Mesendoderm (in vitro differentiated cells): ENCODE measurements around the gene PCGF1.

Experiments
- DNase-seq: peaks from one replicate; pipeline ENCODE4 v3.0.0; 2013
- H2AK5ac ChIP-seq: 2 replicates; pipeline ENCODE4 v1.6.1; 2013; ENCODE audit warnings: low read length, inconsistent platforms
- H2BK120ac ChIP-seq: 2 replicates; pipeline ENCODE4 v1.6.1; 2013; ENCODE audit warnings: low read depth, mild to moderate bottlenecking, low read length, moderate library complexity, mixed read lengths
- H2BK15ac ChIP-seq: replicated peaks from 2 replicates; pipeline ENCODE4 v1.6.1; 2013; ENCODE audit warnings: low read depth, mild to moderate bottlenecking, moderate library complexity
- H2BK5ac ChIP-seq: 2 replicates; pipeline ENCODE4 v1.6.1; 2013; ENCODE audit warnings: low read length, inconsistent platforms
- H3K18ac ChIP-seq: 2 replicates; pipeline ENCODE4 v1.6.1; 2013; ENCODE audit warnings: mild to moderate bottlenecking, low read length, mixed read lengths
- H3K23ac ChIP-seq: one replicate; pipeline ENCODE4 v1.6.1; 2013; ENCODE audit warnings: low read length
- H3K27ac ChIP-seq: 2 replicates; pipeline ENCODE4 v1.5.1; 2013; ENCODE audit warnings: low read depth, mild to moderate bottlenecking, inconsistent platforms, low read length, moderate library complexity
- H3K27me3 ChIP-seq: 2 replicates; pipeline ENCODE4 v1.6.1; 2013; ENCODE audit warnings: low read length, control low read depth, mild to moderate bottlenecking, inconsistent platforms; ENCODE audit not compliant: insufficient read depth, poor library complexity
- H3K36me3 ChIP-seq: 2 replicates; pipeline ENCODE4 v1.6.1; 2013; ENCODE audit warnings: low read length, inconsistent platforms; ENCODE audit not compliant: control insufficient read depth, insufficient read depth
- H3K4ac ChIP-seq: one replicate; pipeline ENCODE4 v1.6.1; 2013; ENCODE audit warnings: low read depth, mild to moderate bottlenecking, low read length, moderate library complexity
- H3K4me1 ChIP-seq: 2 replicates; pipeline ENCODE4 v1.6.1; 2013; ENCODE audit warnings: low read depth, low read length, inconsistent platforms; ENCODE audit not compliant: control insufficient read depth
- H3K4me2 ChIP-seq: 2 replicates; pipeline ENCODE4 v1.6.1; 2013; ENCODE audit warnings: low read length
- H3K4me3 ChIP-seq: 2 replicates; pipeline ENCODE4 v1.5.1; 2013; ENCODE audit warnings: mild to moderate bottlenecking, low read length
- H3K56ac ChIP-seq: one replicate; pipeline ENCODE4 v1.6.1; 2013; ENCODE audit warnings: low read length
- H3K79me1 ChIP-seq: 2 replicates; pipeline ENCODE4 v1.6.1; 2013; ENCODE audit warnings: low read length, inconsistent platforms
- H3K79me2 ChIP-seq: 2 replicates; pipeline ENCODE4 v1.6.1; 2013; ENCODE audit warnings: mild to moderate bottlenecking, low read length; ENCODE audit not compliant: control insufficient read depth, insufficient read depth
- H3K9ac ChIP-seq: 2 replicates; pipeline ENCODE4 v1.6.1; 2013; ENCODE audit warnings: low read length, inconsistent platforms
- H4K5ac ChIP-seq: one replicate; pipeline ENCODE4 v1.6.1; 2013; ENCODE audit warnings: low read length
- H4K8ac ChIP-seq: one replicate; pipeline ENCODE4 v1.6.1; 2013; ENCODE audit warnings: low read depth, mild to moderate bottlenecking, control low read depth, low read length, moderate library complexity
- WGBS: extraction: QIAGEN DNeasy Blood & Tissue Kit; methylation state at CpG from one replicate; pipeline ENCODE4 v1.1.7; 2013; ENCODE audit warnings: low lambda C conversion rate, missing lambda C conversion rate; ENCODE audit not compliant: insufficient coverage; ENCODE audit errors: extremely low coverage; 5-methylcytosine and 5-hydroxymethylcytosine counted together

The PCGF1 gene

GRCh38 chr2:74524005-74524404 lies 16.5 kb upstream of the PCGF1 start:
- Histone ChIP-seq H3K56ac (no peak overlapping the region), H3K79me2 (peaks cover 14% of the 10 kb centered on the region), H2BK15ac (no peak overlapping the region), H3K36me3 (peaks cover 6% of the 10 kb centered on the region), H3K4ac (no peak overlapping the region), H3K4me2 (no peak overlapping the region), H3K4me1 (peaks cover 7% of the 10 kb centered on the region), H3K27me3 (peaks cover 9% of the 10 kb centered on the region), H4K5ac (no peak overlapping the region), H3K4me3 (no peak overlapping the region), H2BK5ac (no peak overlapping the region), H4K8ac (no peak overlapping the region), H3K79me1 (peaks cover 14% of the 10 kb centered on the region), H2BK120ac (no peak overlapping the region), H2AK5ac (no peak overlapping the region), H3K23ac (no peak overlapping the region), H3K18ac (no peak overlapping the region), H3K27ac (no peak overlapping the region), H3K9ac (no peak overlapping the region)
- DNase-seq, result no peak
- no CpG with 5 or more reads among the region's 9 CpGs for WGBS

GRCh38 chr2:74522516-74522915 lies 15.0 kb upstream of the PCGF1 start:
- Histone ChIP-seq H3K36me3 (peaks cover 4% of the 10 kb centered on the region), H3K27me3 (peaks cover 22% of the 10 kb centered on the region)

DNA sequence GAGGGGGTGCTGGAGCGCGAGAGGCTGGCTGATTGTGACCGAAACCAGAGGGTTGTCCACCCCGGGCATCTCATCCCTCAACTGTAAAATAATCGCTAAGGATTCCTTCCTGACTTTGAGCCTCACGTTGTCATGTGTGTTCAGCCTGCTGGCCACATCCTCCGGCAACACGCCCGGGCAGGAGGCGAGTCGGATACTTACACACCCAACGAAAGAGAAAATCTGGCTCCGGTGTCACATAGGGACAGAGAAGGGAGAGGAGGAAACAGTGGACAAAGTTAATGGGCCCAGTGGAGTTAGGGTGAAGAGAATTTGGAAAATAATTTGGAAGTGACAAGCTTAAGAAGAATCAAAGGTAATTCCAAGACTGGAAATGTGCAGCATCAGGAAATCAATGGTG lies 9.2 kb upstream of the PCGF1 start:
- peaks cover 68% of the 10 kb centered on the region for H3K27me3 ChIP-seq
- H3K18ac ChIP-seq, result no peak overlapping the region
- DNase-seq, result no peak
- no peak overlapping the region for H3K4me3 ChIP-seq
- H3K23ac ChIP-seq, result no peak overlapping the region
- no peak overlapping the region for H3K27ac ChIP-seq
- no peak overlapping the region for H3K4ac ChIP-seq
- H4K8ac ChIP-seq, result no peak overlapping the region
- no peak overlapping the region for H3K4me2 ChIP-seq
- no peak overlapping the region for H3K56ac ChIP-seq
- H3K4me1 ChIP-seq, result peaks cover 3% of the 10 kb centered on the region
- no peaks in the 10 kb centered on the region for H3K79me1 ChIP-seq
- no peak overlapping the region for H2AK5ac ChIP-seq
- H3K36me3 ChIP-seq, result no peaks in the 10 kb centered on the region
- H4K5ac ChIP-seq, result no peak overlapping the region
- no peak overlapping the region for H2BK15ac ChIP-seq
- no peak overlapping the region for H2BK120ac ChIP-seq
- no peak overlapping the region for H3K9ac ChIP-seq
- no peak overlapping the region for H2BK5ac ChIP-seq
- H3K79me2 ChIP-seq, result no peaks in the 10 kb centered on the region
- no CpG with 5 or more reads among the region's 13 CpGs for WGBS

More at GRCh38 chr2:74522516-74522915, 15.0 kb upstream of the PCGF1 start:
- Histone ChIP-seq H2BK15ac (no peak overlapping the region), H4K5ac (no peak overlapping the region), H3K4me1 (no peaks in the 10 kb centered on the region), H3K4me2 (no peak overlapping the region), H2AK5ac (no peak overlapping the region), H3K79me1 (no peaks in the 10 kb centered on the region), H3K56ac (no peak overlapping the region), H3K18ac (no peak overlapping the region), H3K23ac (no peak overlapping the region), H3K27ac (no peak overlapping the region), H2BK120ac (no peak overlapping the region), H2BK5ac (no peak overlapping the region), H3K4ac (no peak overlapping the region), H3K4me3 (no peak overlapping the region), H3K9ac (no peak overlapping the region), H4K8ac (no peak overlapping the region), H3K79me2 (no peaks in the 10 kb centered on the region)
- no CpG with 5 or more reads among the region's 3 CpGs for WGBS
- DNase-seq, result no peak

- Histone ChIP-seq H4K8ac (no peak overlapping the region), H3K4me1 (peaks cover 3% of the 10 kb centered on the region), H3K9ac (peak overlapping the region; percentile 13), H3K23ac (no peak overlapping the region), H2AK5ac (no peak overlapping the region), H3K4me3 (no peak overlapping the region), H3K79me1 (no peaks in the 10 kb centered on the region), H3K56ac (peak overlapping the region; percentile 67), H3K36me3 (no peaks in the 10 kb centered on the region), H4K5ac (no peak overlapping the region), H3K4me2 (no peak overlapping the region), H2BK120ac (no peak overlapping the region), H3K27ac (no peak overlapping the region), H3K79me2 (no peaks in the 10 kb centered on the region), H3K18ac (no peak overlapping the region), H3K4ac (no peak overlapping the region), H2BK5ac (no peak overlapping the region), H3K27me3 (peaks cover 73% of the 10 kb centered on the region), H2BK15ac (no peak overlapping the region)
- DNase-seq, result peak; percentile 88
- WGBS, result no CpG with 5 or more reads among the region's 72 CpGs
Measured at GRCh38 chr2:74515981-74516633, 8.6 kb upstream of the PCGF1 start.

DNA sequence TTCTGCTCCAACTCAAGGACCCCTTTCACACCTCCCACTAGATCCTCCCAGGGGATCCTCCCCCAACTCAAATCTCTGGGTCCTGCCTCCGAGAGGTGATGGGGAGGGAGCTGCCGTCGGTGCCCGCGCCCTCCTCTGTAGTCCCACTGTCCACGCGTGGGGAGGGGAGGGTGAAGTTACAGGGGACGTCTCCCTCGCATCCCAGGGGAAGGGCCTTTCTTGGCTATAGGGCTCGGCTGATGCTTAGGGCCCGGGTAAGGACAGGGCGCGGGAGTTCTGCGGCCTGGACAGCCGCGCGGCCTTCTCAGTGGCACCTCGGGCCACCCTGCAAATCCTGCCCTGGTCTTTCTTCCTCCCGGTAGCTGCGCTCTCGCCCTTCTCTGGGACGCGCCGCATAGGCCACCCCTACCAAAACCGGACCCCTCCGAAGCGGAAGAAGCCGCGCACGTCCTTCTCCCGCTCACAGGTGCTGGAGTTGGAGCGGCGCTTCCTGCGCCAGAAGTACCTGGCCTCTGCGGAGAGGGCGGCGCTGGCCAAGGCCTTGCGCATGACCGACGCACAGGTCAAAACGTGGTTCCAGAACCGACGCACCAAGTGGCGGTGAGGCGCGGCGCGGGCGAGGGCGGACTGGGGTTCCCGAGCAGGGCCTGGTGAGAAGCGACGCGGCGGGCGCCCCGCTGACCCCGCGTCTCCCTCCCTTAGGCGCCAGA lies 7.9 kb upstream of the PCGF1 start:
- Histone ChIP-seq H3K9ac (no peak overlapping the region), H3K79me2 (no peaks in the 10 kb centered on the region), H3K4me1 (peaks cover 3% of the 10 kb centered on the region), H3K23ac (peak overlapping the region; percentile 66), H4K5ac (no peak overlapping the region), H2AK5ac (no peak overlapping the region), H3K36me3 (no peaks in the 10 kb centered on the region), H3K56ac (peak overlapping the region; percentile 67), H3K4me2 (no peak overlapping the region), H3K27me3 (peaks cover 78% of the 10 kb centered on the region), H2BK15ac (no peak overlapping the region), H2BK120ac (no peak overlapping the region), H3K79me1 (no peaks in the 10 kb centered on the region), H3K18ac (no peak overlapping the region), H3K4me3 (no peak overlapping the region), H3K27ac (no peak overlapping the region), H4K8ac (no peak overlapping the region), H3K4ac (no peak overlapping the region), H2BK5ac (no peak overlapping the region)
- no CpG with 5 or more reads among the region's 60 CpGs for WGBS
- peak; percentile 59 for DNase-seq
